ENCODE measurements around the gene CSNK1G1.

The CSNK1G1 gene

GRCh38 chr15:64237677-64238076, 118.3 kb downstream of the CSNK1G1 start:
- H3K4me1 Mint-ChIP-seq: peaks cover 23% of the 10 kb centered on the region
- no peak overlapping the region for H3K4me3 Mint-ChIP-seq
- H3K36me3 Mint-ChIP-seq (ENCODE audit: low read depth): peaks cover 21% of the 10 kb centered on the region
- DNase-seq: no peak
- no peaks in the 10 kb centered on the region for H3K27me3 Mint-ChIP-seq (ENCODE audit: low read depth, poor library complexity)
- no peak for TF ChIP-seq CTCF (IDR thresholded peaks at IDR 0.05)
- peaks cover 13% of the 10 kb centered on the region for H3K9me3 Mint-ChIP-seq
- no peak overlapping the region for H3K27ac Mint-ChIP-seq

GRCh38 chr15:64236156-64236894, 119.6 kb downstream of the CSNK1G1 start:
- no peak for TF ChIP-seq CTCF (IDR thresholded peaks at IDR 0.05)
- H3K27ac Mint-ChIP-seq: no peak overlapping the region
- DNase-seq: no peak
- no peaks in the 10 kb centered on the region for H3K9me3 Mint-ChIP-seq
- H3K4me3 Mint-ChIP-seq: no peak overlapping the region
- H3K36me3 Mint-ChIP-seq (ENCODE audit: low read depth): peaks cover 8% of the 10 kb centered on the region
- no peaks in the 10 kb centered on the region for H3K27me3 Mint-ChIP-seq (ENCODE audit: low read depth, poor library complexity)
- peaks cover 23% of the 10 kb centered on the region for H3K4me1 Mint-ChIP-seq

- Mint-ChIP-seq H3K36me3 (ENCODE audit: low read depth) (peaks cover 3% of the 10 kb centered on the region), H3K4me1 (peaks cover 23% of the 10 kb centered on the region), H3K27ac (no peak overlapping the region), H3K9me3 (no peaks in the 10 kb centered on the region), H3K4me3 (no peak overlapping the region), H3K27me3 (ENCODE audit: low read depth, poor library complexity) (no peaks in the 10 kb centered on the region)
- no peak for DNase-seq
- TF ChIP-seq CTCF (IDR thresholded peaks at IDR 0.05): no peak
Observed at GRCh38 chr15:64235552-64235951, 120.4 kb downstream of the CSNK1G1 start.

GRCh38 chr15:64233299-64233698, 122.7 kb downstream of the CSNK1G1 start:
- H3K9me3 Mint-ChIP-seq: no peaks in the 10 kb centered on the region
- H3K4me1 Mint-ChIP-seq: peaks cover 13% of the 10 kb centered on the region

GRCh38 chr15:64232400-64232799, 123.6 kb downstream of the CSNK1G1 start:
- H3K4me1 Mint-ChIP-seq: peaks cover 13% of the 10 kb centered on the region
- TF ChIP-seq CTCF (IDR thresholded peaks at IDR 0.05): no peak
- peaks cover 6% of the 10 kb centered on the region for H3K36me3 Mint-ChIP-seq (ENCODE audit: low read depth)
- DNase-seq: no peak
- peaks cover 4% of the 10 kb centered on the region for H3K9me3 Mint-ChIP-seq
- no peak overlapping the region for H3K27ac Mint-ChIP-seq
- no peak overlapping the region for H3K4me3 Mint-ChIP-seq
- peaks cover 2% of the 10 kb centered on the region for H3K27me3 Mint-ChIP-seq (ENCODE audit: low read depth, poor library complexity)

More at GRCh38 chr15:64233299-64233698, 122.7 kb downstream of the CSNK1G1 start:
- Mint-ChIP-seq H3K27me3 (ENCODE audit: low read depth, poor library complexity) (no peaks in the 10 kb centered on the region), H3K27ac (no peak overlapping the region), H3K36me3 (ENCODE audit: low read depth) (no peaks in the 10 kb centered on the region), H3K4me3 (no peak overlapping the region)
- no peak for DNase-seq
- no peak for TF ChIP-seq CTCF (IDR thresholded peaks at IDR 0.05)

GRCh38 chr15:64229129-64229724, 126.7 kb downstream of the CSNK1G1 start:
- Mint-ChIP-seq H3K27me3 (ENCODE audit: low read depth, poor library complexity) (peaks cover 6% of the 10 kb centered on the region), H3K4me3 (no peak overlapping the region), H3K27ac (no peak overlapping the region), H3K9me3 (peaks cover 21% of the 10 kb centered on the region), H3K4me1 (peaks cover 6% of the 10 kb centered on the region), H3K36me3 (ENCODE audit: low read depth) (peaks cover 26% of the 10 kb centered on the region)
- TF ChIP-seq CTCF (IDR thresholded peaks at IDR 0.05): no peak
- DNase-seq: no peak

Data from nephron progenitor cell (in vitro differentiated cells).